ENCODE results near the gene NGLY1. TPM values are rescaled to one million over a fixed set of nuclear protein-coding genes. Genes with fewer than 3 reads are reported as not detected.

The NGLY1 gene
- total and polyA plus RNA-seq, 10 of the 15 experiments (the other 5 are each of a cell fraction or from before 2014, with no cell fraction given), result 29.8 to 73.5 (median 47.0) TPM

GRCh38 chr3:25724948-25725645 is 58.1 kb downstream of the NGLY1 start (continued):
- TF ChIP-seq, protein P1, sequence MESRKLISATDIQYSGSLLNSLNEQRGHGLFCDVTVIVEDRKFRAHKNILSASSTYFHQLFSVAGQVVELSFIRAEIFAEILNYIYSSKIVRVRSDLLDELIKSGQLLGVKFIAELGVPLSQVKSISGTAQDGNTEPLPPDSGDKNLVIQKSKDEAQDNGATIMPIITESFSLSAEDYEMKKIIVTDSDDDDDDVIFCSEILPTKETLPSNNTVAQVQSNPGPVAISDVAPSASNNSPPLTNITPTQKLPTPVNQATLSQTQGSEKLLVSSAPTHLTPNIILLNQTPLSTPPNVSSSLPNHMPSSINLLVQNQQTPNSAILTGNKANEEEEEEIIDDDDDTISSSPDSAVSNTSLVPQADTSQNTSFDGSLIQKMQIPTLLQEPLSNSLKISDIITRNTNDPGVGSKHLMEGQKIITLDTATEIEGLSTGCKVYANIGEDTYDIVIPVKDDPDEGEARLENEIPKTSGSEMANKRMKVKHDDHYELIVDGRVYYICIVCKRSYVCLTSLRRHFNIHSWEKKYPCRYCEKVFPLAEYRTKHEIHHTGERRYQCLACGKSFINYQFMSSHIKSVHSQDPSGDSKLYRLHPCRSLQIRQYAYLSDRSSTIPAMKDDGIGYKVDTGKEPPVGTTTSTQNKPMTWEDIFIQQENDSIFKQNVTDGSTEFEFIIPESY (IDR thresholded peaks at IDR 0.05), result no peak
- TF ChIP-seq TAF1 (IDR thresholded peaks at IDR 0.05; ENCODE audit: borderline replicate concordance, low read depth, low read length) (no peak), ZZZ3 (IDR thresholded peaks at IDR 0.05; ENCODE audit: control insufficient read depth, insufficient read length, low read depth) (no peak)
- TF ChIP-seq, protein P2, sequence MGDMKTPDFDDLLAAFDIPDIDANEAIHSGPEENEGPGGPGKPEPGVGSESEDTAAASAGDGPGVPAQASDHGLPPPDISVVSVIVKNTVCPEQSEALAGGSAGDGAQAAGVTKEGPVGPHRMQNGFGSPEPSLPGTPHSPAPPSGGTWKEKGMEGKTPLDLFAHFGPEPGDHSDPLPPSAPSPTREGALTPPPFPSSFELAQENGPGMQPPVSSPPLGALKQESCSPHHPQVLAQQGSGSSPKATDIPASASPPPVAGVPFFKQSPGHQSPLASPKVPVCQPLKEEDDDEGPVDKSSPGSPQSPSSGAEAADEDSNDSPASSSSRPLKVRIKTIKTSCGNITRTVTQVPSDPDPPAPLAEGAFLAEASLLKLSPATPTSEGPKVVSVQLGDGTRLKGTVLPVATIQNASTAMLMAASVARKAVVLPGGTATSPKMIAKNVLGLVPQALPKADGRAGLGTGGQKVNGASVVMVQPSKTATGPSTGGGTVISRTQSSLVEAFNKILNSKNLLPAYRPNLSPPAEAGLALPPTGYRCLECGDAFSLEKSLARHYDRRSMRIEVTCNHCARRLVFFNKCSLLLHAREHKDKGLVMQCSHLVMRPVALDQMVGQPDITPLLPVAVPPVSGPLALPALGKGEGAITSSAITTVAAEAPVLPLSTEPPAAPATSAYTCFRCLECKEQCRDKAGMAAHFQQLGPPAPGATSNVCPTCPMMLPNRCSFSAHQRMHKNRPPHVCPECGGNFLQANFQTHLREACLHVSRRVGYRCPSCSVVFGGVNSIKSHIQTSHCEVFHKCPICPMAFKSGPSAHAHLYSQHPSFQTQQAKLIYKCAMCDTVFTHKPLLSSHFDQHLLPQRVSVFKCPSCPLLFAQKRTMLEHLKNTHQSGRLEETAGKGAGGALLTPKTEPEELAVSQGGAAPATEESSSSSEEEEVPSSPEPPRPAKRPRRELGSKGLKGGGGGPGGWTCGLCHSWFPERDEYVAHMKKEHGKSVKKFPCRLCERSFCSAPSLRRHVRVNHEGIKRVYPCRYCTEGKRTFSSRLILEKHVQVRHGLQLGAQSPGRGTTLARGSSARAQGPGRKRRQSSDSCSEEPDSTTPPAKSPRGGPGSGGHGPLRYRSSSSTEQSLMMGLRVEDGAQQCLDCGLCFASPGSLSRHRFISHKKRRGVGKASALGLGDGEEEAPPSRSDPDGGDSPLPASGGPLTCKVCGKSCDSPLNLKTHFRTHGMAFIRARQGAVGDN (IDR thresholded peaks at IDR 0.05), result no peak

DNA sequence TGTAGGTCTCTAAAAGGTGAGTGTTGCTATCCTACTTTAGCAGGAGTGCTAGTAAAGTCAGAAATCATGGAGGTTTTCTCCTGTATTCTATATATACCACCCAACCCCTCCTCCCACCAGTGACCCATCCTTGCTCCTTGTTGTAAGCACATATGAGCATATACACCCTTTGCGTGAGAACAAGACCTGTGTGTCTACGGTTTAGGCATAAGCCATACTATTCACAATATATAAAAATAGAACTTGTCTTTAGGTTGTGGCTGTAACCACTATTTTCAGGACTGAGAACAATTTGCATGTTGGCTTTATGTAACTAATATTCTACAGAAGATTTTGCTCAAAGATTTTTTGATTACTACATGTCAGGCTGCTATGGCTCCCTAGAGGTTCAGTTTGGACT is 59.4 kb downstream of the NGLY1 start:
- 89% methylated on average over 2 of the region's 2 CpGs for WGBS (ENCODE audit: insufficient coverage, insufficient replicate concordance, low lambda C conversion rate, missing lambda C conversion rate)
- BruUV-seq (replicated peaks), result no TSS peak
- FAIRE-seq (no peak), DNase-seq (ENCODE audit: low read depth, low spot score) (no peak), ATAC-seq (peak; percentile 78)
- in situ Hi-C loops (cut with MboI) (no loop called here), intact Hi-C loops (cut with micrococcal nuclease; ENCODE audit: unreplicated experiment) (loop anchor here (5.0 kb wide), 1 partner anchor 57 kb away; no protein-coding TSS in a partner anchor)
- H3K79me2 ChIP-seq (ENCODE audit: control insufficient read depth, insufficient read depth, low read length), result no peaks in the 10 kb centered on the region
- ChIA-PET SMC1A (ENCODE audit: uncharacterized antibody, unreplicated experiment) (interaction anchor here (0.7 to 1.8 kb wide), 3 partner anchors 39 to 74 kb away, joined by 3 to 7 read pairs (median 3); partner anchors contain the start of gene NGLY1), CTCF (interaction anchor here (1.2 to 2.2 kb wide), 3 partner anchors 75 to 84 kb away, joined by 3 to 5 read pairs (median 3); no protein-coding TSS in a partner anchor), RAD21 (ENCODE audit: unreplicated experiment) (no interaction called here), POLR2A (no interaction called here)
- no peak for TF ChIP-seq ZNF622 (IDR thresholded peaks at IDR 0.05)
- TF ChIP-seq EP300 (IDR thresholded peaks at IDR 0.05; ENCODE audit: borderline replicate concordance in 1 of 2, control insufficient read depth in 1 of 2, low read depth in 2 of 2, low read length in 2 of 2), result peak in 1 of 2 experiments; percentile 25; a peak in 1 of 4 replicates
- TF ChIP-seq MEF2B (IDR thresholded peaks at IDR 0.05; ENCODE audit: partially characterized antibody, poor library complexity, severe bottlenecking), result peak; percentile 40
- no peak for TF ChIP-seq CHD1 (IDR thresholded peaks at IDR 0.05; ENCODE audit: low read depth, low read length)
- TF ChIP-seq DPF2 (IDR thresholded peaks at IDR 0.05), result no peak
- TF ChIP-seq RUNX3 (IDR thresholded peaks at IDR 0.05; ENCODE audit: low read length), result peak; percentile 33
- TF ChIP-seq SMAD5 (IDR thresholded peaks at IDR 0.05; ENCODE audit: low read depth), result no peak
- H3K4me1 ChIP-seq (ENCODE audit: control insufficient read depth, insufficient read depth, low read length), result peaks cover 9% of the 10 kb centered on the region
- H3K9ac ChIP-seq (ENCODE audit: control insufficient read depth, insufficient read depth, low read length), result no peak overlapping the region
- no peaks in the 10 kb centered on the region for H3K27me3 ChIP-seq (replicated peaks in 1 of 2; ENCODE audit: control insufficient read depth in 2 of 2, insufficient read depth in 2 of 2, low read length in 1 of 2)
- no peak overlapping the region for H3K27ac ChIP-seq (ENCODE audit: control insufficient read depth, insufficient read depth)
- peak overlapping the region; percentile 22; the same call in 1 of the 2 replicates for H3K4me2 ChIP-seq (ENCODE audit: control insufficient read depth, insufficient read depth)
- no peaks in the 10 kb centered on the region for H4K20me1 ChIP-seq (ENCODE audit: control insufficient read depth, insufficient read depth)
- no peak overlapping the region for H2AFZ ChIP-seq (ENCODE audit: control insufficient read depth, low read depth, low read length)
- H3K9me3 ChIP-seq (replicated peaks; ENCODE audit: control insufficient read depth, insufficient read depth, low read length), result no peaks in the 10 kb centered on the region
- H3K36me3 ChIP-seq (ENCODE audit: control insufficient read depth in 2 of 2, insufficient read depth in 2 of 2, low read length in 1 of 2), result peaks cover 0 to 21% of the 10 kb centered on the region in 2 experiments; a peak in 2 of 4 replicates
- H3K4me3 ChIP-seq, result no peak overlapping the region

Measured in GM12878 (cell line).